GM19468 (cell line): ENCODE measurements around the gene PRRC2B.
"Not testable (repeated sequence)": the region's sequence is repeated elsewhere in the genome, so short reads cannot be mapped to it uniquely, and the experiment has no call there.

Experiments
- ATAC-seq: cut with Tn5 transposase; IDR thresholded peaks from one replicate; pipeline ENCODE4 v1.9.1; 2021; ENCODE audit warnings: mild to moderate bottlenecking, moderate library complexity, moderate number of reproducible peaks; ENCODE audit not compliant: unreplicated experiment; ENCODE audit errors: extremely low read depth

The PRRC2B gene

GRCh38 chr9:131393622-131394463 is at the start of gene PRRC2B:
TSS of gene PRRC2B (plus strand) at chr9:131394086. CDS start at chr9:131430145, 36,059 bp downstream.
- peak; percentile 18 for ATAC-seq

GRCh38 chr9:131344931-131345535 is 48.9 kb upstream of the PRRC2B start:
- ATAC-seq: not testable (repeated sequence)

- no peak for ATAC-seq
Measured at GRCh38 chr9:131346559-131346958, 47.3 kb upstream of the PRRC2B start.

GRCh38 chr9:131347376-131348020 is 46.4 kb upstream of the PRRC2B start:
- ATAC-seq: no peak

GRCh38 chr9:131348631-131349521 is 45.0 kb upstream of the PRRC2B start:
- ATAC-seq: no peak

GRCh38 chr9:131349522-131349880 is 44.4 kb upstream of the PRRC2B start:
- ATAC-seq: no peak

GRCh38 chr9:131349881-131350563 is 43.9 kb upstream of the PRRC2B start:
- ATAC-seq: no peak

GRCh38 chr9:131356479-131356878 is 37.4 kb upstream of the PRRC2B start:
- not testable (repeated sequence) for ATAC-seq

GRCh38 chr9:131358556-131358955 is 35.3 kb upstream of the PRRC2B start:
- no peak for ATAC-seq

- no peak for ATAC-seq
Measured at GRCh38 chr9:131361202-131361833, 32.6 kb upstream of the PRRC2B start.

GRCh38 chr9:131365546-131365945 is 28.3 kb upstream of the PRRC2B start:
- ATAC-seq: no peak

GRCh38 chr9:131366761-131367401 is 27.0 kb upstream of the PRRC2B start:
- ATAC-seq: no peak

- no peak for ATAC-seq
Measured at GRCh38 chr9:131367450-131367849, 26.4 kb upstream of the PRRC2B start.

GRCh38 chr9:131370638-131371037 is 23.2 kb upstream of the PRRC2B start:
- no peak for ATAC-seq

- ATAC-seq: not testable (repeated sequence)
Measured at GRCh38 chr9:131372599-131372973, 21.3 kb upstream of the PRRC2B start.

GRCh38 chr9:131374638-131375037 is 19.2 kb upstream of the PRRC2B start:
- not testable (repeated sequence) for ATAC-seq

GRCh38 chr9:131379056-131379455 is 14.8 kb upstream of the PRRC2B start:
- no peak for ATAC-seq

GRCh38 chr9:131382850-131383729 is 10.8 kb upstream of the PRRC2B start:
- no peak for ATAC-seq
